GM23338 (cell line): ENCODE results near the gene S100A1.

Experiments used
- CREB1 ChIP-seq: fragments of 250-450 bp; sonication (Bioruptor Pico); IDR thresholded peaks from 2 replicates; pipeline ENCODE4 v1.5.0; 2020; ENCODE audit warnings: low read depth, mild to moderate bottlenecking, moderate library complexity
- EZH2 ChIP-seq: fragments of 200-600 bp; sonication (generic); IDR thresholded peaks from one replicate; pipeline ENCODE4 v1.8.0; 2017; ENCODE audit warnings: antibody characterized with exemption, mild to moderate bottlenecking, low read depth; ENCODE audit not compliant: unreplicated experiment
- EZH2phosphoT487 ChIP-seq: fragments of 200-600 bp; sonication (generic); IDR thresholded peaks from one replicate; pipeline ENCODE4 v1.8.1; 2018; ENCODE audit warnings: antibody characterized with exemption; ENCODE audit not compliant: unreplicated experiment
- JUNB ChIP-seq: IDR thresholded peaks from one replicate; pipeline ENCODE4 v1.6.1; 2016; ENCODE audit warnings: antibody characterized with exemption; ENCODE audit not compliant: unreplicated experiment
- NANOG ChIP-seq: IDR thresholded peaks from 2 replicates; pipeline ENCODE4 v1.6.1; 2016; ENCODE audit warnings: antibody characterized with exemption, borderline replicate concordance
- POLR2AphosphoS5 ChIP-seq: IDR thresholded peaks from 2 replicates; pipeline ENCODE4 v1.6.1; 2016; ENCODE audit warnings: antibody characterized with exemption, low read depth
- STAT1 ChIP-seq: IDR thresholded peaks from one replicate; pipeline ENCODE4 v1.6.1; 2016; ENCODE audit warnings: antibody characterized with exemption; ENCODE audit not compliant: unreplicated experiment
- ZNF114 ChIP-seq: fragments of 250-450 bp; sonication (Bioruptor Pico); IDR thresholded peaks from 2 replicates; pipeline ENCODE4 v1.5.0; 2020; ENCODE audit warnings: mild to moderate bottlenecking, moderate library complexity
- ZNF331 ChIP-seq: fragments of 250-450 bp; sonication (Bioruptor Pico); IDR thresholded peaks from 2 replicates; pipeline ENCODE4 v1.5.0; 2020; ENCODE audit warnings: low read depth, mild to moderate bottlenecking, moderate library complexity
- TF ChIP-seq, protein P1 (sequence below), 2 experiments: fragments of 200-600 bp in 1 of 2; sonication (generic) in 1 of 2; conservative IDR thresholded peaks; 2 replicates each; pipeline versions ENCODE4 v1.5.1 to v1.6.1; 2016 to 2017; ENCODE audit warnings: antibody characterized with exemption in 2 of 2, low read depth in 2 of 2, mild to moderate bottlenecking in 2 of 2, moderate library complexity in 1 of 2
- TF ChIP-seq, protein P2 (sequence below): IDR thresholded peaks from one replicate; pipeline ENCODE4 v1.6.1; 2018; ENCODE audit warnings: antibody characterized with exemption; ENCODE audit not compliant: unreplicated experiment
- TF ChIP-seq, protein P3 (sequence below): IDR thresholded peaks from 2 replicates; pipeline ENCODE4 v1.6.1; 2016; ENCODE audit warnings: antibody characterized with exemption
- TF ChIP-seq, protein P4 (sequence below): fragments of 250-450 bp; sonication (Bioruptor Pico); IDR thresholded peaks from 2 replicates; pipeline ENCODE4 v1.5.0; 2020; ENCODE audit warnings: mild to moderate bottlenecking, moderate library complexity

DNA sequence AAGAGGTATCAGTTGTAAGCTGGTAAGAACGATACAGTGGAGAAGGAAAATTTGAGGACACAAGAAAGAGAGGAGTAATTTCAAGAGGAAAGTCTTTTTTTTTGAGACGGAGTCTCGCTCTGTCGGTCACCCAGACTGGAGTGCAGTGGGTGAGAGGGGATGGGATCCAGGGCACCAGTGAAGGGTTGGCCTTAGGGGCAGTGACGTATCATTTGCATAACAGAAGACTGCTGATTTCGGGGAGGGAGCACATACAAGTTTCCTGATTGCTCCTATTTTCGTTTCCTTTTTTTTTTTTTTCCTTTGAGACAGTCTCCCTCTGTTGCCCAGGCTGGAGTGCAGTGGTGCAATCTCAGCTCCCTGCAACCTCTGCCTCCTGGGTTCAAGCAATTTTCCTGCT, 5.1 kb upstream of the S100A1 start:
- TF ChIP-seq, protein P1, sequence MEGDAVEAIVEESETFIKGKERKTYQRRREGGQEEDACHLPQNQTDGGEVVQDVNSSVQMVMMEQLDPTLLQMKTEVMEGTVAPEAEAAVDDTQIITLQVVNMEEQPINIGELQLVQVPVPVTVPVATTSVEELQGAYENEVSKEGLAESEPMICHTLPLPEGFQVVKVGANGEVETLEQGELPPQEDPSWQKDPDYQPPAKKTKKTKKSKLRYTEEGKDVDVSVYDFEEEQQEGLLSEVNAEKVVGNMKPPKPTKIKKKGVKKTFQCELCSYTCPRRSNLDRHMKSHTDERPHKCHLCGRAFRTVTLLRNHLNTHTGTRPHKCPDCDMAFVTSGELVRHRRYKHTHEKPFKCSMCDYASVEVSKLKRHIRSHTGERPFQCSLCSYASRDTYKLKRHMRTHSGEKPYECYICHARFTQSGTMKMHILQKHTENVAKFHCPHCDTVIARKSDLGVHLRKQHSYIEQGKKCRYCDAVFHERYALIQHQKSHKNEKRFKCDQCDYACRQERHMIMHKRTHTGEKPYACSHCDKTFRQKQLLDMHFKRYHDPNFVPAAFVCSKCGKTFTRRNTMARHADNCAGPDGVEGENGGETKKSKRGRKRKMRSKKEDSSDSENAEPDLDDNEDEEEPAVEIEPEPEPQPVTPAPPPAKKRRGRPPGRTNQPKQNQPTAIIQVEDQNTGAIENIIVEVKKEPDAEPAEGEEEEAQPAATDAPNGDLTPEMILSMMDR (conservative IDR thresholded peaks at IDR 0.05; ENCODE audit: low read depth in 2 of 2), result no peak
- TF ChIP-seq POLR2AphosphoS5, result no peak
- TF ChIP-seq, protein P2, sequence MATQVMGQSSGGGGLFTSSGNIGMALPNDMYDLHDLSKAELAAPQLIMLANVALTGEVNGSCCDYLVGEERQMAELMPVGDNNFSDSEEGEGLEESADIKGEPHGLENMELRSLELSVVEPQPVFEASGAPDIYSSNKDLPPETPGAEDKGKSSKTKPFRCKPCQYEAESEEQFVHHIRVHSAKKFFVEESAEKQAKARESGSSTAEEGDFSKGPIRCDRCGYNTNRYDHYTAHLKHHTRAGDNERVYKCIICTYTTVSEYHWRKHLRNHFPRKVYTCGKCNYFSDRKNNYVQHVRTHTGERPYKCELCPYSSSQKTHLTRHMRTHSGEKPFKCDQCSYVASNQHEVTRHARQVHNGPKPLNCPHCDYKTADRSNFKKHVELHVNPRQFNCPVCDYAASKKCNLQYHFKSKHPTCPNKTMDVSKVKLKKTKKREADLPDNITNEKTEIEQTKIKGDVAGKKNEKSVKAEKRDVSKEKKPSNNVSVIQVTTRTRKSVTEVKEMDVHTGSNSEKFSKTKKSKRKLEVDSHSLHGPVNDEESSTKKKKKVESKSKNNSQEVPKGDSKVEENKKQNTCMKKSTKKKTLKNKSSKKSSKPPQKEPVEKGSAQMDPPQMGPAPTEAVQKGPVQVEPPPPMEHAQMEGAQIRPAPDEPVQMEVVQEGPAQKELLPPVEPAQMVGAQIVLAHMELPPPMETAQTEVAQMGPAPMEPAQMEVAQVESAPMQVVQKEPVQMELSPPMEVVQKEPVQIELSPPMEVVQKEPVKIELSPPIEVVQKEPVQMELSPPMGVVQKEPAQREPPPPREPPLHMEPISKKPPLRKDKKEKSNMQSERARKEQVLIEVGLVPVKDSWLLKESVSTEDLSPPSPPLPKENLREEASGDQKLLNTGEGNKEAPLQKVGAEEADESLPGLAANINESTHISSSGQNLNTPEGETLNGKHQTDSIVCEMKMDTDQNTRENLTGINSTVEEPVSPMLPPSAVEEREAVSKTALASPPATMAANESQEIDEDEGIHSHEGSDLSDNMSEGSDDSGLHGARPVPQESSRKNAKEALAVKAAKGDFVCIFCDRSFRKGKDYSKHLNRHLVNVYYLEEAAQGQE, result no peak
- TF ChIP-seq EZH2, result no peak
- TF ChIP-seq JUNB, result no peak
- TF ChIP-seq CREB1, result 0 out of 2 replicates have a peak, but pooled peaks have one; percentile 17
- no peak for TF ChIP-seq STAT1
- TF ChIP-seq, protein P3, sequence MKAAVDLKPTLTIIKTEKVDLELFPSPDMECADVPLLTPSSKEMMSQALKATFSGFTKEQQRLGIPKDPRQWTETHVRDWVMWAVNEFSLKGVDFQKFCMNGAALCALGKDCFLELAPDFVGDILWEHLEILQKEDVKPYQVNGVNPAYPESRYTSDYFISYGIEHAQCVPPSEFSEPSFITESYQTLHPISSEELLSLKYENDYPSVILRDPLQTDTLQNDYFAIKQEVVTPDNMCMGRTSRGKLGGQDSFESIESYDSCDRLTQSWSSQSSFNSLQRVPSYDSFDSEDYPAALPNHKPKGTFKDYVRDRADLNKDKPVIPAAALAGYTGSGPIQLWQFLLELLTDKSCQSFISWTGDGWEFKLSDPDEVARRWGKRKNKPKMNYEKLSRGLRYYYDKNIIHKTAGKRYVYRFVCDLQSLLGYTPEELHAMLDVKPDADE, result no peak
- TF ChIP-seq ZNF114 (CRISPR knock-in tag), result no peak
- no peak for TF ChIP-seq NANOG
- no peak for TF ChIP-seq EZH2phosphoT487
- TF ChIP-seq ZNF331 (CRISPR knock-in tag), result no peak
- TF ChIP-seq, protein P4, sequence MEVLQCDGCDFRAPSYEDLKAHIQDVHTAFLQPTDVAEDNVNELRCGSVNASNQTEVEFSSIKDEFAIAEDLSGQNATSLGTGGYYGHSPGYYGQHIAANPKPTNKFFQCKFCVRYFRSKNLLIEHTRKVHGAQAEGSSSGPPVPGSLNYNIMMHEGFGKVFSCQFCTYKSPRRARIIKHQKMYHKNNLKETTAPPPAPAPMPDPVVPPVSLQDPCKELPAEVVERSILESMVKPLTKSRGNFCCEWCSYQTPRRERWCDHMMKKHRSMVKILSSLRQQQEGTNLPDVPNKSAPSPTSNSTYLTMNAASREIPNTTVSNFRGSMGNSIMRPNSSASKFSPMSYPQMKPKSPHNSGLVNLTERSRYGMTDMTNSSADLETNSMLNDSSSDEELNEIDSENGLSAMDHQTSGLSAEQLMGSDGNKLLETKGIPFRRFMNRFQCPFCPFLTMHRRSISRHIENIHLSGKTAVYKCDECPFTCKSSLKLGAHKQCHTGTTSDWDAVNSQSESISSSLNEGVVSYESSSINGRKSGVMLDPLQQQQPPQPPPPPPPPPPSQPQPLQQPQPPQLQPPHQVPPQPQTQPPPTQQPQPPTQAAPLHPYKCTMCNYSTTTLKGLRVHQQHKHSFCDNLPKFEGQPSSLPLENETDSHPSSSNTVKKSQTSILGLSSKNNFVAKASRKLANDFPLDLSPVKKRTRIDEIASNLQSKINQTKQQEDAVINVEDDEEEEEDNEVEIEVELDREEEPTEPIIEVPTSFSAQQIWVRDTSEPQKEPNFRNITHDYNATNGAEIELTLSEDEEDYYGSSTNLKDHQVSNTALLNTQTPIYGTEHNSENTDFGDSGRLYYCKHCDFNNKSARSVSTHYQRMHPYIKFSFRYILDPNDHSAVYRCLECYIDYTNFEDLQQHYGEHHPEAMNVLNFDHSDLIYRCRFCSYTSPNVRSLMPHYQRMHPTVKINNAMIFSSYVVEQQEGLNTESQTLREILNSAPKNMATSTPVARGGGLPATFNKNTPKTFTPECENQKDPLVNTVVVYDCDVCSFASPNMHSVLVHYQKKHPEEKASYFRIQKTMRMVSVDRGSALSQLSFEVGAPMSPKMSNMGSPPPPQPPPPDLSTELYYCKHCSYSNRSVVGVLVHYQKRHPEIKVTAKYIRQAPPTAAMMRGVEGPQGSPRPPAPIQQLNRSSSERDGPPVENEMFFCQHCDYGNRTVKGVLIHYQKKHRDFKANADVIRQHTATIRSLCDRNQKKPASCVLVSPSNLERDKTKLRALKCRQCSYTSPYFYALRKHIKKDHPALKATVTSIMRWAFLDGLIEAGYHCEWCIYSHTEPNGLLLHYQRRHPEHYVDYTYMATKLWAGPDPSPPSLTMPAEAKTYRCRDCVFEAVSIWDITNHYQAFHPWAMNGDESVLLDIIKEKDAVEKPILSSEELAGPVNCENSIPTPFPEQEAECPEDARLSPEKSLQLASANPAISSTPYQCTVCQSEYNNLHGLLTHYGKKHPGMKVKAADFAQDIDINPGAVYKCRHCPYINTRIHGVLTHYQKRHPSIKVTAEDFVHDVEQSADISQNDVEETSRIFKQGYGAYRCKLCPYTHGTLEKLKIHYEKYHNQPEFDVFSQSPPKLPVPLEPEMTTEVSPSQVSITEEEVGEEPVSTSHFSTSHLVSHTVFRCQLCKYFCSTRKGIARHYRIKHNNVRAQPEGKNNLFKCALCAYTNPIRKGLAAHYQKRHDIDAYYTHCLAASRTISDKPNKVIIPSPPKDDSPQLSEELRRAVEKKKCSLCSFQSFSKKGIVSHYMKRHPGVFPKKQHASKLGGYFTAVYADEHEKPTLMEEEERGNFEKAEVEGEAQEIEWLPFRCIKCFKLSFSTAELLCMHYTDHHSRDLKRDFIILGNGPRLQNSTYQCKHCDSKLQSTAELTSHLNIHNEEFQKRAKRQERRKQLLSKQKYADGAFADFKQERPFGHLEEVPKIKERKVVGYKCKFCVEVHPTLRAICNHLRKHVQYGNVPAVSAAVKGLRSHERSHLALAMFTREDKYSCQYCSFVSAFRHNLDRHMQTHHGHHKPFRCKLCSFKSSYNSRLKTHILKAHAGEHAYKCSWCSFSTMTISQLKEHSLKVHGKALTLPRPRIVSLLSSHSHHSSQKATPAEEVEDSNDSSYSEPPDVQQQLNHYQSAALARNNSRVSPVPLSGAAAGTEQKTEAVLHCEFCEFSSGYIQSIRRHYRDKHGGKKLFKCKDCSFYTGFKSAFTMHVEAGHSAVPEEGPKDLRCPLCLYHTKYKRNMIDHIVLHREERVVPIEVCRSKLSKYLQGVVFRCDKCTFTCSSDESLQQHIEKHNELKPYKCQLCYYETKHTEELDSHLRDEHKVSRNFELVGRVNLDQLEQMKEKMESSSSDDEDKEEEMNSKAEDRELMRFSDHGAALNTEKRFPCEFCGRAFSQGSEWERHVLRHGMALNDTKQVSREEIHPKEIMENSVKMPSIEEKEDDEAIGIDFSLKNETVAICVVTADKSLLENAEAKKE (CRISPR knock-in tag), result no peak
